Nephron progenitor cell (in vitro differentiated cells): ENCODE results near the gene DLG1.

ENCODE experiments used
- DNase-seq: peaks from one replicate; pipeline ENCODE4 v3.0.0; 2021
- H3K27ac Mint-ChIP-seq: 2 replicates; pipeline ENCODE4 v1.8.0; 2021; ENCODE audit warnings: mild to moderate bottlenecking, moderate library complexity, mixed read lengths
- H3K27me3 Mint-ChIP-seq: 2 replicates; pipeline ENCODE4 v1.8.0; 2021; ENCODE audit warnings: mild to moderate bottlenecking, low read depth, mixed read lengths; ENCODE audit not compliant: poor library complexity
- H3K36me3 Mint-ChIP-seq: 2 replicates; pipeline ENCODE4 v1.8.0; 2021; ENCODE audit warnings: low read depth, mixed read lengths
- H3K4me1 Mint-ChIP-seq: 2 replicates; pipeline ENCODE4 v1.8.0; 2021; ENCODE audit warnings: mixed read lengths
- H3K4me3 Mint-ChIP-seq: 2 replicates; pipeline ENCODE4 v1.8.0; 2021; ENCODE audit warnings: mild to moderate bottlenecking, moderate library complexity, mixed read lengths
- H3K9me3 Mint-ChIP-seq: 2 replicates; pipeline ENCODE4 v1.8.0; 2021; ENCODE audit warnings: mild to moderate bottlenecking, moderate library complexity, mixed read lengths
- CTCF ChIP-seq: fragments of 200-600 bp; sonication (generic); IDR thresholded peaks from 2 replicates; pipeline ENCODE4 v1.5.0; 2021; ENCODE audit warnings: antibody characterized with exemption

The DLG1 gene

GRCh38 chr3:197021729-197022404, 276.5 kb downstream of the DLG1 start:
- Mint-ChIP-seq H3K4me3 (no peak overlapping the region), H3K9me3 (no peaks in the 10 kb centered on the region), H3K4me1 (peaks cover 67% of the 10 kb centered on the region), H3K27me3 (peaks cover 16% of the 10 kb centered on the region), H3K27ac (no peak overlapping the region), H3K36me3 (no peaks in the 10 kb centered on the region)
- DNase-seq = no peak
- TF ChIP-seq CTCF = no peak

- Mint-ChIP-seq H3K4me3 (no peak overlapping the region), H3K27ac (no peak overlapping the region), H3K9me3 (no peaks in the 10 kb centered on the region), H3K4me1 (peaks cover 63% of the 10 kb centered on the region), H3K27me3 (peaks cover 13% of the 10 kb centered on the region), H3K36me3 (no peaks in the 10 kb centered on the region)
- TF ChIP-seq CTCF = no peak
- DNase-seq = no peak
Observed at GRCh38 chr3:197021231-197021630, 277.2 kb downstream of the DLG1 start.

- no peak overlapping the region for H3K27ac Mint-ChIP-seq
- H3K27me3 Mint-ChIP-seq = peaks cover 9% of the 10 kb centered on the region
- no peaks in the 10 kb centered on the region for H3K9me3 Mint-ChIP-seq
- H3K4me3 Mint-ChIP-seq = no peak overlapping the region
- DNase-seq = no peak
- no peak for TF ChIP-seq CTCF
- peaks cover 49% of the 10 kb centered on the region for H3K4me1 Mint-ChIP-seq
- H3K36me3 Mint-ChIP-seq = no peaks in the 10 kb centered on the region
Observed at GRCh38 chr3:197019535-197019934, 278.9 kb downstream of the DLG1 start.

- Mint-ChIP-seq H3K4me1 (peaks cover 46% of the 10 kb centered on the region), H3K27ac (no peak overlapping the region), H3K9me3 (no peaks in the 10 kb centered on the region), H3K27me3 (peaks cover 9% of the 10 kb centered on the region), H3K36me3 (no peaks in the 10 kb centered on the region), H3K4me3 (no peak overlapping the region)
- TF ChIP-seq CTCF = no peak
- no peak for DNase-seq
Observed at GRCh38 chr3:197019021-197019420, 279.4 kb downstream of the DLG1 start.

- no peak overlapping the region for H3K27ac Mint-ChIP-seq
- no peak for DNase-seq
- no peak for TF ChIP-seq CTCF
- peaks cover 9% of the 10 kb centered on the region for H3K27me3 Mint-ChIP-seq
- no peak overlapping the region for H3K4me3 Mint-ChIP-seq
- peaks cover 27% of the 10 kb centered on the region for H3K4me1 Mint-ChIP-seq
- H3K36me3 Mint-ChIP-seq = no peaks in the 10 kb centered on the region
- no peaks in the 10 kb centered on the region for H3K9me3 Mint-ChIP-seq
Observed at GRCh38 chr3:197017003-197017402, 281.4 kb downstream of the DLG1 start.
